ENCODE results near the gene DSCAML1. TPM values are rescaled to one million over a fixed set of nuclear protein-coding genes. Genes with fewer than 3 reads are reported as not detected.

The DSCAML1 gene
- total and polyA plus RNA-seq, 2 of the 8 experiments (the other 6 are each of a cell fraction or from before 2014, with no cell fraction given): 0.19 to 0.24 TPM

GRCh38 chr11:117428856-117429229 lies 368.2 kb downstream of the DSCAML1 start:
- Histone ChIP-seq H3K4ac (replicated peaks; ENCODE audit: insufficient read length, low read depth, low read length) (no peak overlapping the region), H3K4me2 (ENCODE audit: insufficient read depth in 1 of 2, low read depth in 2 of 2, low read length in 2 of 2) (no peak overlapping the region), H2BK5ac (ENCODE audit: low read depth, low read length) (no peak overlapping the region), H3K79me1 (ENCODE audit: low read depth, low read length) (no peaks in the 10 kb centered on the region), H2AK5ac (ENCODE audit: low read depth, low read length) (0 out of 2 replicates have a peak overlapping the region, but pooled peaks have one; percentile 72), H3K9ac (replicated peaks in 1 of 4; ENCODE audit: extremely low read depth in 1 of 4, low read depth in 3 of 4, low read length in 3 of 4) (no peak overlapping the region), H3K23me2 (ENCODE audit: low read depth, low read length) (no peaks in the 10 kb centered on the region), H2AFZ (ENCODE audit: low read length) (no peak overlapping the region), H4K5ac (ENCODE audit: insufficient read length, low read depth, low read length) (no peak overlapping the region), H3K4me3 (ENCODE audit: extremely low read depth in 1 of 4, insufficient read depth in 2 of 4, low read depth in 3 of 4, low read length in 4 of 4) (no peak overlapping the region), H2BK12ac (ENCODE audit: low read depth, low read length) (0 out of 2 replicates have a peak overlapping the region, but pooled peaks have one; percentile 27), H3K79me2 (ENCODE audit: control insufficient read depth in 1 of 2, insufficient read depth in 2 of 2, low read length in 2 of 2) (no peaks in the 10 kb centered on the region), H3K18ac (ENCODE audit: extremely low read depth, low read length) (no peak overlapping the region), H3K14ac (ENCODE audit: insufficient read length) (no peak overlapping the region), H2BK20ac (ENCODE audit: low read length) (no peak overlapping the region), H4K8ac (ENCODE audit: extremely low read depth, insufficient read depth, low read length) (no peak overlapping the region), H3K36me3 (ENCODE audit: control insufficient read depth in 2 of 4, insufficient read depth in 4 of 4, low read length in 3 of 4) (no peaks in the 10 kb centered on the region), H3K56ac (replicated peaks; ENCODE audit: insufficient read length, low read depth, low read length) (no peak overlapping the region), H3K23ac (ENCODE audit: insufficient read length) (no peak overlapping the region), H3K4me1 (replicated peaks in 1 of 4; ENCODE audit: control insufficient read depth in 3 of 4, insufficient read depth in 4 of 4, low read length in 3 of 4) (peaks cover 0 to 7% (median 4%) of the 10 kb centered on the region in 4 experiments; a peak in 6 of 7 replicates), H3K9me3 (ENCODE audit: insufficient read depth in 2 of 2, low read depth in 1 of 2, low read length in 1 of 2) (no peaks in the 10 kb centered on the region), H3K27ac (ENCODE audit: low read depth, low read length) (no peak overlapping the region), H4K91ac (replicated peaks; ENCODE audit: insufficient read length, low read length) (no peak overlapping the region), H4K20me1 (replicated peaks in 1 of 2; ENCODE audit: control insufficient read depth in 1 of 2, insufficient read depth in 2 of 2, low read length in 2 of 2) (no peaks in the 10 kb centered on the region), H2BK120ac (replicated peaks; ENCODE audit: low read depth, low read length) (peak overlapping the region; percentile 6), H3K27me3 (replicated peaks in 1 of 4; ENCODE audit: control insufficient read depth in 3 of 4, extremely low read depth in 1 of 4, insufficient read depth in 3 of 4, low read length in 3 of 4) (no peaks in the 10 kb centered on the region; a peak in 1 of 7 replicates), H2BK15ac (ENCODE audit: low read length) (peak overlapping the region; percentile 92; the same call in 1 of the 2 replicates)
- ChIA-PET POLR2A (ENCODE audit: partially characterized antibody) (interaction anchor here (0.7 kb wide), 1 partner anchor 9 kb away, joined by 3 read pairs; no protein-coding TSS in a partner anchor), CTCF (ENCODE audit: partially characterized antibody) (interaction anchor here (0.7 to 10.9 kb wide), 17 partner anchors 9 to 389 kb away, joined by 3 to 142 read pairs (median 3); no protein-coding TSS in a partner anchor)
- no peak for FAIRE-seq
- TF ChIP-seq CTCF (IDR thresholded peaks at IDR 0.05; ENCODE audit: control extremely low read depth in 1 of 3, insufficient read depth in 1 of 3, low read depth in 1 of 3, low read length in 3 of 3): peak; percentile 8 to 16 (median 10); a peak in 3 of 4 replicates
- no peak for TF ChIP-seq SIRT6 (IDR thresholded peaks at IDR 0.05; ENCODE audit: low read length)
- TF ChIP-seq RAD21 (IDR thresholded peaks at IDR 0.05 in 1 of 2, conservative IDR thresholded peaks at IDR 0.05 in 1 of 2; ENCODE audit: low read depth in 2 of 2, low read length in 2 of 2): peak in 1 of 2 experiments; percentile 34; a peak in 1 of 4 replicates
- peak; percentile 75; the same call in 1 of the 2 replicates for TF ChIP-seq KDM1A (IDR thresholded peaks at IDR 0.05; ENCODE audit: borderline replicate concordance, low read length)
- no peak for DNase-seq (ENCODE audit: low read depth in 1 of 2, low spot score in 2 of 2)
- WGBS, 2 experiments (ENCODE audit: extremely low coverage in 1 of 2, insufficient coverage in 1 of 2, insufficient read length in 1 of 2, insufficient replicate concordance in 2 of 2, low coverage in 1 of 2, low lambda C conversion rate in 2 of 2, missing lambda C conversion rate in 1 of 2): 82% methylated on average over 7 of the region's 7 CpGs; no CpG with 5 or more reads in 1 of the 2 experiments

All from H1 (cell line).